ENCODE results near the gene CX3CL1. TPM values are rescaled to one million over a fixed set of nuclear protein-coding genes. Genes with fewer than 3 reads are reported as not detected.

Gene CX3CL1
- total RNA-seq, 1 donor from 2014 or later: 11.7 TPM

GRCh38 chr16:57401943-57402640 is 29.8 kb downstream of the CX3CL1 start:
- H3K4me3 ChIP-seq: no peak overlapping the region
- DNase-seq: no peak
- H3K27ac ChIP-seq (replicated peaks): no peak overlapping the region
- no peaks in the 10 kb centered on the region for H3K4me1 ChIP-seq
- intact Hi-C loops (cut with micrococcal nuclease): no loop called here
- H3K9me3 ChIP-seq (replicated peaks): no peaks in the 10 kb centered on the region
- H3K27me3 ChIP-seq (ENCODE audit: low read depth): no peaks in the 10 kb centered on the region
- TF ChIP-seq, protein P1, sequence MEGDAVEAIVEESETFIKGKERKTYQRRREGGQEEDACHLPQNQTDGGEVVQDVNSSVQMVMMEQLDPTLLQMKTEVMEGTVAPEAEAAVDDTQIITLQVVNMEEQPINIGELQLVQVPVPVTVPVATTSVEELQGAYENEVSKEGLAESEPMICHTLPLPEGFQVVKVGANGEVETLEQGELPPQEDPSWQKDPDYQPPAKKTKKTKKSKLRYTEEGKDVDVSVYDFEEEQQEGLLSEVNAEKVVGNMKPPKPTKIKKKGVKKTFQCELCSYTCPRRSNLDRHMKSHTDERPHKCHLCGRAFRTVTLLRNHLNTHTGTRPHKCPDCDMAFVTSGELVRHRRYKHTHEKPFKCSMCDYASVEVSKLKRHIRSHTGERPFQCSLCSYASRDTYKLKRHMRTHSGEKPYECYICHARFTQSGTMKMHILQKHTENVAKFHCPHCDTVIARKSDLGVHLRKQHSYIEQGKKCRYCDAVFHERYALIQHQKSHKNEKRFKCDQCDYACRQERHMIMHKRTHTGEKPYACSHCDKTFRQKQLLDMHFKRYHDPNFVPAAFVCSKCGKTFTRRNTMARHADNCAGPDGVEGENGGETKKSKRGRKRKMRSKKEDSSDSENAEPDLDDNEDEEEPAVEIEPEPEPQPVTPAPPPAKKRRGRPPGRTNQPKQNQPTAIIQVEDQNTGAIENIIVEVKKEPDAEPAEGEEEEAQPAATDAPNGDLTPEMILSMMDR (IDR thresholded peaks at IDR 0.05; ENCODE audit: borderline replicate concordance): no peak
- H3K36me3 ChIP-seq: no peaks in the 10 kb centered on the region

DNA sequence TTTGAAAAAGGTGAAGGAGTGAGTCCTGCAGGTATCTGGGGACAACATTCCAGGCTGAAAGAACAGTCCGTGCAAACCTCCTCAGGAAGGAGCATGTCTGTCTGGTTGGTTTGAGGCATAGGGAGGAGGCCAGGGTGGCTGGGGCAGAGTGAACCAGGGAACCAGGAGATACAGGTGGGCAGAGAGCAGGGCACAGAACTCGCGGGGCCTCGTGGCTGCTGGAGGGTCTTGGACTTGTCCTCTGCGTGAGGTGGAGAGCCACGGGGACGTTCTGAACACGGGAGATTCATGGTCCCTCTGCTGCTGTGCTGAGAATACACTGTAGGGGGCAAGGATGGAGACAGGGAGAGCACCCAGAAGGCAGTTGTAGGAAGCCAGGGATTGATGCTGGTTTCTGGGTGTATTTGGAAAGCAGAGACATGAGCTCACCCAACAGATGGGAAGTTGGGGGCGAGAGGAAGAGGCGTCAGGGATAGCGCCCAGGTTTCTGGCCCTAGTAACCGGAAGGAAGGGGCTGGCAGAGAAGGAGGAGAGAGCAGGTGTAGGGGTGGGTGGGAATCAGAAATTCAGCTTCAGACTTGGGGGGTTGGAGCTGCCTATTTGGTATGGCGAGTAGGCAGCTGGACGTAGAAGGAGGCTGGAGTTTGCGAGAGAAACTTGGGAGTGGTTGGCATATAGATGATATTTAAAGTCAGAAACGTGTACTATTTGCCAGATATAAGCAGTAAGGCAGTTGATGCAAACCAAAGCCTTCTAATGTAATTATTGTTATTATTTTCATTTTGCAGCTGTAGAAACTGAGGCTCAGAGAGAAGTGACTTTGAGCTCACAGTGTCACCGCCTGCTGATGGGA is 31.9 kb downstream of the CX3CL1 start, which contains the start of gene CCL17:
Gene CCL17 (plus strand): TSS at position 803 of the 853 bp plus-strand sequence. CDS start 9,166 bp downstream, outside the sequence.
- intact Hi-C loops (cut with micrococcal nuclease): no loop called here
- TF ChIP-seq, protein P1 (IDR thresholded peaks at IDR 0.05; ENCODE audit: borderline replicate concordance): no peak
- DNase-seq: no peak
- Histone ChIP-seq H3K36me3 (no peaks in the 10 kb centered on the region), H3K27me3 (ENCODE audit: low read depth) (no peaks in the 10 kb centered on the region), H3K4me1 (peaks cover 7% of the 10 kb centered on the region), H3K4me3 (no peak within 1 kb of the TSS), H3K27ac (replicated peaks) (no peak within 1 kb of the TSS), H3K9me3 (replicated peaks) (no peaks in the 10 kb centered on the region)

DNA sequence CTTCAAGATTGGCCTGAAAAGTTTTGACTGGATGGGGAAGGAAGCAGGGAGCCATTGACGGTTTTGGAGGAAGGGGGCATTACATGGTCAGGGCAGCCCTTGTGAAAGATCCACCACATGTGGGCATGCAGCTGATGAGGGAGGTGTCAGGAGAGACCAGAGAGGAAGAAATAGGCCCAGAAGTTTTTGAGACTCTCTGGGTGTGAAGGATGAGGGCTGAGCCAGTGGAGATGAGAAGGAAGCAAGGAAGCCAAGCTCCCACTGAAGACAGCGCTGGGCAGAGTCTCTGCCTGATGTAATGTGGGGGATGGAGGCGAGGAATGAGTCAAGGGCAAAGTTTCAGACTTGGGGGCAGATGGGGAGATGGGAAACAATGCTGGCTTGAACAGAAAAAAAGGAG is 32.8 kb downstream of the CX3CL1 start:
- H3K9me3 ChIP-seq (replicated peaks): no peaks in the 10 kb centered on the region
- H3K36me3 ChIP-seq: no peaks in the 10 kb centered on the region
- TF ChIP-seq, protein P1 (IDR thresholded peaks at IDR 0.05; ENCODE audit: borderline replicate concordance): no peak
- no peak overlapping the region for H3K27ac ChIP-seq (replicated peaks)
- peaks cover 15% of the 10 kb centered on the region for H3K4me1 ChIP-seq
- H3K4me3 ChIP-seq: no peak overlapping the region
- DNase-seq: no peak
- intact Hi-C loops (cut with micrococcal nuclease): no loop called here
- no peaks in the 10 kb centered on the region for H3K27me3 ChIP-seq (ENCODE audit: low read depth)

GRCh38 chr16:57406881-57407280 is 34.6 kb downstream of the CX3CL1 start:
- H3K9me3 ChIP-seq (replicated peaks): no peaks in the 10 kb centered on the region
- no peak overlapping the region for H3K4me3 ChIP-seq
- no peaks in the 10 kb centered on the region for H3K27me3 ChIP-seq (ENCODE audit: low read depth)
- no peak overlapping the region for H3K27ac ChIP-seq (replicated peaks)
- TF ChIP-seq, protein P1 (IDR thresholded peaks at IDR 0.05; ENCODE audit: borderline replicate concordance): no peak
- peaks cover 24% of the 10 kb centered on the region for H3K4me1 ChIP-seq
- intact Hi-C loops (cut with micrococcal nuclease): no loop called here
- no peak for DNase-seq
- no peaks in the 10 kb centered on the region for H3K36me3 ChIP-seq

- intact Hi-C loops (cut with micrococcal nuclease): no loop called here
- TF ChIP-seq, protein P1 (IDR thresholded peaks at IDR 0.05; ENCODE audit: borderline replicate concordance): no peak
- H3K27ac ChIP-seq (replicated peaks): no peak overlapping the region
These were observed 35.4 kb downstream of the CX3CL1 start for GRCh38 chr16:57407521-57408353.

More at GRCh38 chr16:57407521-57408353, 35.4 kb downstream of the CX3CL1 start:
- Histone ChIP-seq H3K4me3 (no peak overlapping the region), H3K9me3 (replicated peaks) (no peaks in the 10 kb centered on the region), H3K27me3 (ENCODE audit: low read depth) (no peaks in the 10 kb centered on the region), H3K36me3 (no peaks in the 10 kb centered on the region), H3K4me1 (peaks cover 24% of the 10 kb centered on the region)
- DNase-seq: no peak
